B cell (primary cell): ENCODE data around the gene ZNF282.

Source experiments
- EZH2 ChIP-seq: IDR thresholded peaks from 2 replicates; pipeline ENCODE4 v1.6.1; 2012; ENCODE audit warnings: borderline replicate concordance, low read depth, mild to moderate bottlenecking, moderate library complexity, low read length; ENCODE audit not compliant: insufficient read depth, poor library complexity, severe bottlenecking
- TF ChIP-seq, protein P1 (sequence below): fragments of 200-600 bp; IDR thresholded peaks from one replicate; pipeline ENCODE4 v1.8.0; 2022; ENCODE audit warnings: antibody characterized with exemption, mild to moderate bottlenecking

DNA sequence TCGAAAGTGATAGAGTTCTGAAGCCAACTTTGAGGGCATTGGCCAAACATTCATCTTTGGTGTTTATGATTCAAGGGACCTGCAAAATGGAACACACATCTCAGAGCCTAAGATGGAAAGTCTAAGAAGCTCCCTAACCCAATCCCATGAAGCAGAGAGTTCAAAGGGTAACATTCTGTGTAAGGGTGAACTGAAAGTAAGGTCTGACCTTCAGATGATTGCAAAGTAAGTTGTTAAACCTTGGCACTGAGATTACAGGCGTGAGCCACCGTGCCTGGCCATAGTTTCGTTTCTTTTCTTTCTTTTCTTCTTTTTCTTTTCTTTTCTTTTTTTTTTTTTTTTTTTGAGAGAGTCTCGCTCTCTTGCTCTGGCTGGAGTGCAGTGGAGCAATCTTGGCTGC lies 46.4 kb downstream of the ZNF282 start:
- TF ChIP-seq, protein P1, sequence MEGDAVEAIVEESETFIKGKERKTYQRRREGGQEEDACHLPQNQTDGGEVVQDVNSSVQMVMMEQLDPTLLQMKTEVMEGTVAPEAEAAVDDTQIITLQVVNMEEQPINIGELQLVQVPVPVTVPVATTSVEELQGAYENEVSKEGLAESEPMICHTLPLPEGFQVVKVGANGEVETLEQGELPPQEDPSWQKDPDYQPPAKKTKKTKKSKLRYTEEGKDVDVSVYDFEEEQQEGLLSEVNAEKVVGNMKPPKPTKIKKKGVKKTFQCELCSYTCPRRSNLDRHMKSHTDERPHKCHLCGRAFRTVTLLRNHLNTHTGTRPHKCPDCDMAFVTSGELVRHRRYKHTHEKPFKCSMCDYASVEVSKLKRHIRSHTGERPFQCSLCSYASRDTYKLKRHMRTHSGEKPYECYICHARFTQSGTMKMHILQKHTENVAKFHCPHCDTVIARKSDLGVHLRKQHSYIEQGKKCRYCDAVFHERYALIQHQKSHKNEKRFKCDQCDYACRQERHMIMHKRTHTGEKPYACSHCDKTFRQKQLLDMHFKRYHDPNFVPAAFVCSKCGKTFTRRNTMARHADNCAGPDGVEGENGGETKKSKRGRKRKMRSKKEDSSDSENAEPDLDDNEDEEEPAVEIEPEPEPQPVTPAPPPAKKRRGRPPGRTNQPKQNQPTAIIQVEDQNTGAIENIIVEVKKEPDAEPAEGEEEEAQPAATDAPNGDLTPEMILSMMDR = no peak
- TF ChIP-seq EZH2 = no peak
